Epithelial cell of prostate (primary cell): ENCODE data around the gene DYRK1A.

Source experiments
- DNase-seq: peaks from one replicate; pipeline ENCODE4 v3.0.0-alpha.2; 2011; ENCODE audit warnings: low read depth, low spot score
- H3K27ac ChIP-seq: fragments of 450-650 bp; 2 replicates; pipeline ENCODE4 v1.5.1; 2017; ENCODE audit warnings: mild to moderate bottlenecking

Gene DYRK1A

GRCh38 chr21:37472581-37472980 is 106.0 kb downstream of the DYRK1A start:
- no peak for DNase-seq
- no peak overlapping the region for H3K27ac ChIP-seq

GRCh38 chr21:37473491-37473890 is 106.9 kb downstream of the DYRK1A start:
- DNase-seq: no peak
- no peak overlapping the region for H3K27ac ChIP-seq

- no peak overlapping the region for H3K27ac ChIP-seq
- DNase-seq: no peak
These were observed 107.8 kb downstream of the DYRK1A start for GRCh38 chr21:37474342-37474741.

GRCh38 chr21:37475186-37475868 is 108.8 kb downstream of the DYRK1A start:
- DNase-seq: no peak
- H3K27ac ChIP-seq: no peak overlapping the region

GRCh38 chr21:37478794-37479193 is 112.2 kb downstream of the DYRK1A start:
- no peak for DNase-seq
- no peak overlapping the region for H3K27ac ChIP-seq

GRCh38 chr21:37483776-37484175 is 117.2 kb downstream of the DYRK1A start:
- H3K27ac ChIP-seq: no peak overlapping the region
- no peak for DNase-seq

- no peak overlapping the region for H3K27ac ChIP-seq
- no peak for DNase-seq
These were observed 118.2 kb downstream of the DYRK1A start for GRCh38 chr21:37484535-37485474.

GRCh38 chr21:37489553-37489952 is 123.0 kb downstream of the DYRK1A start:
- DNase-seq: no peak
- H3K27ac ChIP-seq: no peak overlapping the region

GRCh38 chr21:37490084-37490483 is 123.5 kb downstream of the DYRK1A start:
- H3K27ac ChIP-seq: no peak overlapping the region
- no peak for DNase-seq

GRCh38 chr21:37496972-37497371 is 130.4 kb downstream of the DYRK1A start:
- no peak for DNase-seq

GRCh38 chr21:37498664-37499063 is 132.1 kb downstream of the DYRK1A start:
- no peak for DNase-seq
- no peak overlapping the region for H3K27ac ChIP-seq

More at GRCh38 chr21:37496972-37497371, 130.4 kb downstream of the DYRK1A start:
- no peak overlapping the region for H3K27ac ChIP-seq

- no peak for DNase-seq
- H3K27ac ChIP-seq: no peak overlapping the region
These were observed 136.4 kb downstream of the DYRK1A start for GRCh38 chr21:37502947-37503346.

- DNase-seq: no peak
- H3K27ac ChIP-seq: no peak overlapping the region
These were observed 137.4 kb downstream of the DYRK1A start for GRCh38 chr21:37503848-37504467.

GRCh38 chr21:37505963-37506362 is 139.4 kb downstream of the DYRK1A start:
- no peak overlapping the region for H3K27ac ChIP-seq
- DNase-seq: no peak

GRCh38 chr21:37507716-37508115 is 141.1 kb downstream of the DYRK1A start:
- H3K27ac ChIP-seq: no peak overlapping the region
- DNase-seq: no peak

- H3K27ac ChIP-seq: no peak overlapping the region
- DNase-seq: no peak
These were observed 141.8 kb downstream of the DYRK1A start for GRCh38 chr21:37508341-37508740.

- DNase-seq: no peak
- H3K27ac ChIP-seq: no peak overlapping the region
These were observed 143.3 kb downstream of the DYRK1A start for GRCh38 chr21:37509802-37510393.

- H3K27ac ChIP-seq: no peak overlapping the region
- no peak for DNase-seq
These were observed 145.3 kb downstream of the DYRK1A start for GRCh38 chr21:37511848-37512247.

- no peak overlapping the region for H3K27ac ChIP-seq
- DNase-seq: no peak
These were observed 146.8 kb downstream of the DYRK1A start for GRCh38 chr21:37513383-37513782.

- no peak overlapping the region for H3K27ac ChIP-seq
These were observed 147.6 kb downstream of the DYRK1A start for GRCh38 chr21:37514038-37514667.

More at GRCh38 chr21:37514038-37514667, 147.6 kb downstream of the DYRK1A start:
- DNase-seq: no peak
